22Rv1 (cell line): ENCODE results near the gene OR5H14.

ENCODE experiments used
- CTCF ChIP-seq: fragments of 450-650 bp; IDR thresholded peaks from 2 replicates; pipeline ENCODE4 v1.5.1; 2017; ENCODE audit warnings: mild to moderate bottlenecking
- ZFX ChIP-seq: fragments of 450-650 bp; IDR thresholded peaks from 2 replicates; pipeline ENCODE4 v1.6.1; 2017; ENCODE audit warnings: antibody characterized with exemption, borderline replicate concordance

GRCh38 chr3:98136631-98137030 lies 10.6 kb upstream of the OR5H14 start:
- TF ChIP-seq CTCF (no peak), ZFX (no peak)
